GM21786 (cell line): Measurements from ENCODE around the gene CMTM5.

Experiments used
- ATAC-seq: cut with Tn5 transposase; IDR thresholded peaks from one replicate; pipeline ENCODE4 v1.9.1; 2021; ENCODE audit not compliant: unreplicated experiment

The CMTM5 gene

DNA sequence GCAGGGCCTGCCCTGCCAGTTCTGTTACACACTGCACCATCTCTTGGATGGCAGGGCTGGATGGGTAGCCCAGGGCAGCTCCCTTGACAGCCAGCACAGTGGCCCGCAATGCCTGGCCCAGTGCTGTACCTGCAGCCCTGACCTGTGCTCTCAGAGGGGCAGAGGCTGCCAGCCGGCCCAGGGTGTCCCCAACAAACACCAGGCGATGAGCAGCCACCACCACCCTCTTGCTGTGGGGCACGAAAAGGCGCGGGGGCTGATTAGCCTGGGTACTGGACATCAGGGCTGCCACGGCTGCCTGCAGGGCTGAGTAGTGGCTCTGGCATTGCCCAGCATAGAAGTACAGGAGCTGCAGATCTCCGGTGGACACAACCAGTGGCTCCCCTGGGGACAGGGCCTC is 19.6 kb upstream of the CMTM5 start:
- no peak for ATAC-seq

DNA sequence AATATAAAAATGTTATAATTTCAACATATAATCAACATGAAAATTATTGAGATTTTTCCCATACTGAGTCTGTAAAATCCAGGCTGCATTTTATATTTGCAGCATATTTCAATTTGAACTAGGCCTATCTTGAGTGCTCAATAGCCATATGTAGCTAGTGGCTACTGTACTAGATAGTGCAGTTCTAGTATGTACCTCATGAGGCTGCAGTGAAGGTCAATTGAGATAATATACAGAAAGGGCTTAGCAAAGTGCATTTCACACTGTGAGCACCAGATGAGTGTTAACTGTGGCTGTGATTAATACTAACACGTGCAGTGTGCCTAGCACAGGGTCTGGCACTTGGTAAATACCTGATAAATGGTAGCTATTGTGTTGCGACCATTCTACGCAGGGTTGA is 18.8 kb upstream of the CMTM5 start:
- no peak for ATAC-seq

DNA sequence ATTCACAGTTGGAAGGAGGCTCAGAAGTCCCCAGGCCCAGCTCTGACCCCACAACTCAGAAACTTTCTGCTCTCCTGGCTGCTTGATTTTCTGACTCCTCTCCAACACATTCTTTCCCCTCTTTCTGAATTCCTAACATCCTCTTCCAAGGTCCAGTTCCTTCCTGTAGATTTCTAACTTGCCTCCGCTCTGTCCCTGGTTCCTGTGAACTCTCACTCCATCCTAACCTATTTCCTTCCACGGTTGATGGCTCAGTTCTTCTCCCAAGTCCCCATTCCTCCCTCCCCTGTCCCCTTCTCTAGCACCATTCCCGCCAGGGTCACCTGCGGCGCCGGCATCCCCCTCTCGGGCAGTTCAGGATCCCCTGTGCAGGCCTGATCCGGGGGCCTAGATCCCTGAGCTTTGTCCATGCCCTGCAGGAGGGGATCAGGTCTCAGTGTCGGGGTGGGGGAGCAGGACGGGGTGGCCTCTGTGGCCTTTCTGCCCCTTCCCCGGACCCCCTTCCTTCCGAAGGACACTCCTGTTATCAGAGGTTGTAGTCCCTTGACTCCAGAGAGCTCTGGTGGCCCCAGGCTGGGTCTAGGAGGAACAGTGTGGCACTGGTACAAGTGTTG is 18.2 kb upstream of the CMTM5 start:
- no peak for ATAC-seq

DNA sequence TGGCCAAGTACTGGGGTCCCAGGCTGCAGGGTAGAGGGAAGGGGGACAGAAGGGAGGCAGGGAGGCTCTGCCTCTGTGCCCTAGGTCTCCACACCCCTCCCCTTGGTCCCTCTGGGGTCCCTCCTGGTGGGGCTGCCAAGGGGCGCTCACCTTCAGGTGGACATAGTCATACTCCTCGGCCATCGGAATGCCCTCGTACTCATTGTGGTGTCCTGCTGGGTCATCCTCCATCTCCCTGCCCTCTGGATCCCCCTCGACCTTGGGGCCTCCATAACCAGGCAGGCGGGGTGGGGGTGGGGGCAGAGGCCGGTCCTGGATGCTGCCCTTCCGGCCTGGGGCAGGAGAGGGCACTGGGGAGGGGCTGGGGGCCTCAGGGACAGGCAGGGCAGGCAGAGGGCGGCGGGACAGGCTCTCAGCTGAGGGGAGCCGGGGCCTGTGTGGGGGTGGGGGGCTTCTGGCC is 17.6 kb upstream of the CMTM5 start:
- ATAC-seq: no peak

DNA sequence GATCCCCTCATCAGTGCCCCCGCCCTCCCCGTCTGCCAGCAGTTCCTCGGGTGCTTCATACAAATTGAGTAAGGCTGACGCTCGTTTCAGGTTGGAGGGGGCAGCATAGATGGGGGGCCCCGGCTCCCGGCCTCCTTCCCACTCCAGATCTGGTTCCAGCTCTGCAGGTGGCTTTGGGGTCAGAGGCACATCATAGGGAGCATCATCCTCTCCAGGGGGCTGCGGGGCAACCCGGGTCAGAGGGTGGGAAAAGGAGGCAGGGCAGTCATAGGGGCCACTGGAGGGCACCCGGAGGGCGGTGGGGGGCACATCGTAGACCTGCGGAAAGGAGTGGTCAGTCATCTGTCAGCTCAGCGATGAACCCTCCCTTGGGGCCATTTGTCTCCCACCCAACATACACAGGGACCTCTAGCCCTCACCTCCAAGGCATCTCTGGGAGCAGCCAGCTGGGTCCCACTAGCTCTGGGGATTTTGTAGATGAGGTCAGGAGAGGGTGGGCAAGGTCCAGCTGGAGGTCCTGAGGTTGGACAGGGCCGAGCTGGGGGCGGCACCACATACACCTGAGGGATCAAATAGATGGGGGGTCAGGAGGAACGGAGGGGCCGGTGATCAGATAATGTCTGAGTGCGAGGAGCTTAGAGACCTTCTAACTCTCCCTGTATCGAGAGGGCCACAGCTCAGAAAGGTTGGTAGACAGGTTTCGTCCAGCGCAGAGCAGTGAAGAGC is 17.0 kb upstream of the CMTM5 start:
- ATAC-seq: no peak

DNA sequence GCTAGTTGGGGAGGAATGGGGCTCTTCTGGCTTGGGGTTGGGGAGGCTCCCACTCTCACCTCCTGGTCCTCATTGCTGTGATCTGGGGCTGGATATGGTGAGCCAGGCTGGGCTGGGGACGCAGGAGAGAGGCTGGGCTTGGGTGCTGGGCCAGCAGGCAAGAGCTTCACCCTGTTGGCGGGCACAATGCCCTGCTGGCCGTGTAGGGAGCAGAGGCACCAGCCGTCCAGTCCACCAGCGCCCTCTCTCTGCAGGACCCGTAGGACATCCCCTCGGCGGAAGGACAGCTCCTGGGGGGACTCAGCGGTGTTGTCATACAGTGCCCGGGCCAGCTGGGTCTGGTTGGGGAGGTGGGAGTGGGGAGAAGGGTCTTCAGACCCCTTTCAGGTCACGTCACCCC is 16.4 kb upstream of the CMTM5 start:
- no peak for ATAC-seq

DNA sequence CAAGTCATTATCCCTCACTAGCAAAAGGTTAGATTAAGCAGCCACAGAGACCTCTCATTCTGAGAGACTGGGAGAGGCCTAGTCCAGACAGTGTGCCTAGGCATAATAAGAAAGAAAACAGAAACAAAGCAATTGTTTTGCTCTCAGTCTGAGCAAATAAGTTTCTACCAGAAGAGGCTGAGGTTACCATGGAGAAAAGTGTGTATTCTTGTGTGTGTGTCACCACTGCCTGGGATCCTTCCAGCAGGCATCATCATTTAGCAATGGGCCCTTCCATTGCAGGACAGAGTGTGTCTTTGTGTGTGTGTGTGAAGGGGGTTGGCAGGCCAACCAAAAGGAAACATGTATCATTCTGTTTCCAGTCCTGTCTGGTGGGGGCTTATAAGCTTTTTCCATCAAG is 15.5 kb upstream of the CMTM5 start:
- ATAC-seq: no peak

DNA sequence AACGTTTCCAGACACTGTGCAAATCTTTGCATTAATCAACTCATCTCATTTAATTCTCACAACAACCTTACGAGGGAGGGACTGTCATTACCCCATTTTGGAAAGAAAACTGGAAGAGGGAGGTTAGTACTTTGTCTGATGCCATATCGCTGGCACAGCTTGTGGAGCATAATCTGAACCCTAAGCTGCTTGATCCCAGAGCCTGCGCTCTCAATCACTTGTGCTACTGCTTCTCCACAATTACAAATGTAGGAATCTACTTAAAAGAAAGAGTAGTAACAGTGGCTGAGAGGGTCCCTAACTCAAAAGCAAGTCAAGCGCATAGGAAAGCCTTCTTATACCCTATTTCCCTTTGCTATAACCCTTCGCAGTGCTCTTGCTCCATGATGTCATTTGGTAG is 15.1 kb upstream of the CMTM5 start:
- no peak for ATAC-seq

DNA sequence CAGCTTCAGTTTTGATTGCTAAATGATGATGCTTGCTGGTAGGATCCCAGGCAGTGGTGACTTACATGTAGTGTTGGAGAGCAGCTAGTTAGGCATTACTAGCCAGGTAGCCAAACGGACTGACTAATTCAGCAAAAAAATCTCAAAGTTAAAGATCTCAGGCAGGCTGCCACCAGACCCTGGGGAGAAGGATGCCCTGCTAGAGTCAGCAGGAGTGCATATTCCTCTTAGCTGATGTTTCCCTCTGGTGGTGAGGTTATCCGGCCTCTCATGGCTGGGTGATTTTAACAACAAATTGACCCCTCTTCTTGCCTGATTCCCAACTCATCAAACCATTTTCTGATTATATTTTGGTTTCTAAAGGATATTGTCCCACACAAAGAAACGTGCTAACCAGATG is 14.6 kb upstream of the CMTM5 start:
- no peak for ATAC-seq

DNA sequence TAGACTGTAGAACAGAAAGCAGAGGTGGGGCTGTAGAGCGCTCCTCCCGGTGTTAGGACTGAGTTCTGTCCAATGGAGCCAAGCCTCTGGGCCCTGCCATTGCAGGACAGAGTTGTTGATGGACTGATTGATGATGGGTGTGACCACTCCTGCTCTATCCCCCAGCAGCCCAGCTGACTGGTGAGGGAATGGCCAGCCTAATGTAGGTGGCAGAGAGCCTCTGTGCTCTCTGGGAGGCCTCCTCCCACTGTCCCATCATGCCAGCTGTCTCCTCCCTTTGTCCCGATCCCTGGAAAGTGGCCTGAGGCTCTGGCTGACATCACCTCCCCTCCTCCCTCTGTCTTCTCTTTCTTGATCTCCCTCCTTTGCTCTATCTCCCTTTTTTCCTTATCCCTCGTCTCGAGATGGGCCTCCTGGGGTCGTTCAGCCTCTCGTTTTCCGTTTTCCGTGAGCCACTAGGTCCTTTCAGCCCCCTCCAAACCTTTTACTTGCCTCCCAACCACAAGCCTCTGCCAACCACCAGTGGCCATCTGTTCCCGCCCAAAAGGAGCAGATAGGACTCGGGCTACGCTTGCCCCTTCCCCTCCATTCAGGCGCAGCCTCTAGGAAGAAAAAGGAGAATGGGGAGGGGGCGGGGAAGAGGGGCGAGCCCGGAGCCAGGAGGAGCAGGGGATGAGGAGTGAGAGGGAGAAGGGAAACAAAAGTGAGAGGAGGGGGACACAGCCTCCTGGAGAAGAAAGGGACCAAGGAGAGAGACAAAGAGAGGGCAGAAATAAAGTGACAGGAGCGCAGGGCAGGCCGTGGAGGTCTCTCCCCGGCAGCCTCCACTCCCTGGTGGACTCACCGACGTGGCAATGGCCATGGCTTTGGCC is 12.4 kb upstream of the CMTM5 start:
- no peak for ATAC-seq

DNA sequence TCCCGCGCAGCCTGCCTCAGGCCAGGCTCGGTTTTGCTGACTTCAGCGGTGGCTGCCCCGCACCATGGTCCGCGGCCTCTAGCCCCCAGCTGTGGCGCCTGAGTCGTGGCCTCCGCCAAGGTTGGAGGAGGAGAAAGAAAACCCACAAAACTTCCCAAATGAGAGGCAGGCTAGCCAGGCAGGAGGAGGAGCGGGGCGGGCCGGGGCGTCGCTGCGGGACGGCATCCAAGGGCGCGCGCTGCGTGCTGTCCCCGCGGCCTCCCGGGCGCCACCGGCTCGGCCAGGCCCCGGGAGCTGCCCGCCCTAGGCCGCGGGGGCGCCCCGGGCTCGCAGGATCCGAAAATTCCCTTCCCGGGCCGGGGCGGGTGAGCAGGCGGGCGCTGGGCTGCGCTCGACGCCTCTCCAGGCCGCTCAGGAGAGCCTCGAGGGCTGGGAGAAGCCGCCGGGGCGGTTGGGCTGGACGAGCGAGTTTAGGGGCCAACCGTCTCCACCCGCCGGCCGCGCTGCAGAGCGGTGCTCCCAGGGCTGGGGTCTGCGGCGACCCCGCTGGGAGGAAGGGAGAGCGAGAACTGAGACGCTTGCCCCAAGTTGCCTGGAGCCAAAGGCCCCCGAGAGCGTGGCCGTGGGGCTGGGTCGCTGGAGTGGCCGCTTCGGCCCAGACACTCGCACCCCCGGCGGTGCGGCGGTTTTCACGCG is 11.7 kb upstream of the CMTM5 start, which contains the start of gene EFS:
EFS (minus strand) TSS at position 137 of the 696 bp plus-strand sequence. CDS start 147 bp downstream, outside the sequence.
- no peak for ATAC-seq

DNA sequence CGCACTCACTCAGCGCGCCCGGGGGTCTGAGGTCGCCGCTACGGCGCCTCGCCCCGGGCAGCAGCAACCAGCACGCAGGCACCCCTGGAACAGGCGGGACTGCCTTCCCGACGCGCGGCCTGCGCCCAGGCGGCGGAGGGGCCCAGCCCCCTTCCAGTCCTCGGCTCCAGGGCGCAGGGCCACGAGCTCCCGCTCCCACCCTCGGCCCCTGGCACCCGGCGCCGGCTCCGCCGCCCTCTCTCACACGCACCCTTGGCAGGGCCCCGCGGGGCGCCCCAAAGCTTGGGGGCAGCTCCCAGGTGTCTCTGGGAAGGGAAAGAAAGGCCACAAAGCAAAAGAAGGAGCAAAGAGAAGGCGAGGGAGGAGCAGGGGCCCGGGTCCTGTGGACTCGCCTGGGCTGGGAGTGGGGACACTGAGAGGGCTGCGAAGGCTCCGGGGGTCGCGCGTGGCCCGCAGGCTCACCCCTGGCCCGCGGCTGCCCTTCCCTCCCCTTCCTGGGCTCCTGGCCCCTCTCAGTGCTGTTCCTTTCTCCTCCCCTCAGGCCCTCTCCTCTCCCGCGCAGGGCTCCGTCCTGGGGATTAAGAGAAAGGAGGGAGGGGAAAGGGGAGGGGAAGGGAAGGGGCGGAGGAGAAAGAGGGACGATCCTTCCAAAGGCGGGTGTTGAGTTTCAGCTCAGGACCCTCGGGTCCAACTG is 11.0 kb upstream of the CMTM5 start:
- ATAC-seq: no peak

DNA sequence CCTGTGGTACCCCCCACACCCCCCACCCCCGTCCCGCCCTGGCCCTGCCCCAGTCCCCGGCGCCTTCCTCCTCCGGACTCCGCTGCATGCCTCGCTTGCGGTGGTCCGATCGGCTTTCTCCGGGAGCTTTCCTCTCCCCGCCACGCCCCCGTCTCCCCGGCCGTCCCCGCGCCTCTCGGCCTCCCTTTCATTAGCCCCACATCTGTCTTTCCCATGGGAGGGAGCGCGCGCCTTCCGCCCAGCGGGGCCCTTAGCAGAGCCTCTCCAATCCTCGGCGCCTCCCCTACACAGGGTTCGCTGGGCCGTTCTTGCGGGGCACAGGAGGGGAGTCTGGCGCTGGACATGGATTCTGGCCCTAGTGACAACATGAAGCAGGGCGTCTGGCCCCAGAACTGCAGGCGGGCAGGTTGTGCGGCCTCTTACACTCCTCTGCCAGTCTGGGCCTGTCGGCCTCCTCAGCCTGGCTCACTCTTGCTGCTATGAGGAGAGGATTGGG is 10.4 kb upstream of the CMTM5 start:
- ATAC-seq: no peak

DNA sequence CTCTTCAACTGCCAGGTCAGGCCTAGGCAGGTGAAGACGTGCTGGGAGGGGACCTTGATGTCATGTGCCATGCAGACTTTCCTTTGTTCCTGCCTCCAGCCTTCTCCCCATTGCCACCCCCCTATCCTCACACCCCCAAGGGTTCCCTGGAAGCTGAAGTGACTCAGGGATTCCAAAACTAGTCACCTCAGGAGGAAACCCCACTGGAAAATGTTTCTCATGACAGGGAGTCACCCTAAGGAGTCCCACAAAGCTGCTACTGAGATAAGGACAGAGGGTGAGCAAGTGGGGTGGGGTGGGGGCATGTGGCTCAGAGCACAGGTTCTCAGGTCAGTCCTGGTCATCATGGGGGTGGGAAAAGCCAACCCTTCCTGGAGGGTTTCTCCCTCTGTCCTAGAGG is 6.6 kb upstream of the CMTM5 start:
- ATAC-seq: no peak

DNA sequence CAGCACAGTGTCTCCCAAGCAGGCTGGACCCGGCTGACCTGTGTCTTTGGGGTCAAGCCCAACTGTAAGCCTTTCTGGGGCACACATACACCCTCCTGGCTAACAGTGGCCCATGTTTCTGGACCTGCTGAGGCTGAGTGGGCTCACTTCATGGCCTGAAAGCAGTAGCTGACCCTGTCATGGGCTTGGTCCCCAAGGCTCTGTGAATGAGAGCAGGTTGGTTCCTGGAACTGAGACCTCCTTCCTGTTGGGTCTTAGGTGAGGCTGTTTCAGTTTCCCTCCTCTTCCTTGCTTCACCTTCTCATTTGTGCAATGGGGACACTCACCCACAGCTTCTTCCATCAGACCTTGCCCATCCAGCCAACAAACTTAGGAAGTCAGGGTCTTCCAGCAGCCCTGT is 5.0 kb upstream of the CMTM5 start:
- no peak for ATAC-seq

DNA sequence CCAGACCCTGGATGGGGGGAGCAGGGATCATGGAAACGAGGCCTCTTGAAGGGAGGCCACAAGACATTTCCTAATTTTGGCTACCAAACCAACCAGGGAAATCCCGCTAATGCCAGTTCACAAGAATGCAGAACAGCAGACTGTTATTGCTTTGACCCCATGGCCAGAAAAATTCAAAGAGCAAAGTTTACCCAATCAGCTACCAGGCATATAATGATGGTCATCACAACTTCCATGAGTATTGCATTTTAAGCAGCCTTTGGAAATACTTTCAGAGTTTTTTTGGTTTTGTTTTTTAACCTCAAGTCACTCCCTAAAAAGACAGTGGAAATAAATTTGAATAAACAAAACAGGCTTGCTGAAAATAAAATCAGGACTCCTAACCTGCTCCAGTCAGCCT is 4.3 kb upstream of the CMTM5 start, which contains the start of gene IL25:
IL25 (plus strand) TSS at position 301 of the 400 bp plus-strand sequence.
- no peak for ATAC-seq

DNA sequence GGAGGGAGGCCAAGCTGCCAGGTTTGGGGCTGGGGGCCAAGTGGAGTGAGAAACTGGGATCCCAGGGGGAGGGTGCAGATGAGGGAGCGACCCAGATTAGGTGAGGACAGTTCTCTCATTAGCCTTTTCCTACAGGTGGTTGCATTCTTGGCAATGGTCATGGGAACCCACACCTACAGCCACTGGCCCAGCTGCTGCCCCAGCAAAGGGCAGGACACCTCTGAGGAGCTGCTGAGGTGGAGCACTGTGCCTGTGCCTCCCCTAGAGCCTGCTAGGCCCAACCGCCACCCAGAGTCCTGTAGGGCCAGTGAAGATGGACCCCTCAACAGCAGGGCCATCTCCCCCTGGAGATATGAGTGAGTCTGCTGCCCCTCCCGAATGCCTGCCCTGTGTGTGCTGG is 3.8 kb upstream of the CMTM5 start:
- no peak for ATAC-seq

DNA sequence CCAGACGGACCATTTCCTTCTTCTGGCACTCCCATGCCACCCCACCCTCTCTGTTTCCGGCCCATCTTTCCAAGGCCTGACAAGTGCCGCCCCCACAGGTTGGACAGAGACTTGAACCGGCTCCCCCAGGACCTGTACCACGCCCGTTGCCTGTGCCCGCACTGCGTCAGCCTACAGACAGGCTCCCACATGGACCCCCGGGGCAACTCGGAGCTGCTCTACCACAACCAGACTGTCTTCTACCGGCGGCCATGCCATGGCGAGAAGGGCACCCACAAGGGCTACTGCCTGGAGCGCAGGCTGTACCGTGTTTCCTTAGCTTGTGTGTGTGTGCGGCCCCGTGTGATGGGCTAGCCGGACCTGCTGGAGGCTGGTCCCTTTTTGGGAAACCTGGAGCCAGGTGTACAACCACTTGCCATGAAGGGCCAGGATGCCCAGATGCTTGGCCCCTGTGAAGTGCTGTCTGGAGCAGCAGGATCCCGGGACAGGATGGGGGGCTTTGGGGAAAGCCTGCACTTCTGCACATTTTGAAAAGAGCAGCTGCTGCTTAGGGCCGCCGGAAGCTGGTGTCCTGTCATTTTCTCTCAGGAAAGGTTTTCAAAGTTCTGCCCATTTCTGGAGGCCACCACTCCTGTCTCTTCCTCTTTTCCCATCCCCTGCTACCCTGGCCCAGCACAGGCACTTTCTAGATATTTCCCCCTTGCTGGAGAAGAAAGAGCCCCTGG is 1.2 kb upstream of the CMTM5 start:
- no peak for ATAC-seq

DNA sequence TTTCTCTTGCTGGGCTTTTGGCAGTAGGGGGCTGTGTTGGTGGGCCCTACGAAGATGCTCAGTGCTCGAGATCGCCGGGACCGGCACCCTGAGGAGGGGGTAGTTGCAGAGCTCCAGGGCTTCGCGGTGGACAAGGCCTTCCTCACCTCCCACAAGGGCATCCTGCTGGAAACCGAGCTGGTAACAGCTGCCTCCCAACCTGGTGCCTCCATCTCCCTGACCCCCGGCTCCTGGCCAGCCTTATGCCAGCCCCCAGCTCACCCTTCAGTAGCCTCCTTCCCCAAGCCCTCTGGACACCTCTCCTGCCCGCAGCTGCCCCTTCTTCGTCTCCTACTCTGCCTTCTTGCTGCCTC is 328 bp downstream of the CMTM5 start:
- no peak for ATAC-seq
